HEK293 (cell line): ENCODE data around the gene ZSCAN20.

Source experiments
- CTCF ChIA-PET: fragments of 350-600 bp; formaldehyde crosslinking; extraction: SDS; loops from one replicate; lab custom pipeline; 2021; ENCODE audit warnings: antibody characterized with exemption; lab: Yijun Ruan, JAX
- POLR2A ChIA-PET: fragments of 300-600 bp; formaldehyde crosslinking; extraction: SDS; loops from one replicate; lab custom pipeline; 2020; ENCODE audit warnings: antibody characterized with exemption, inconsistent platforms; lab: Yijun Ruan, JAX
- H3K27ac ChIP-seq: fragments of 200-500 bp; sonication (Bioruptor generic); 2 replicates; pipeline ENCODE4 v1.5.1; 2014; ENCODE audit warnings: low read depth, low read length, control low read depth, inconsistent platforms; ENCODE audit errors: extremely low read depth
- H3K36me3 ChIP-seq, 2 experiments: fragments of 200-500 bp in 1 of 2; sonication (Bioruptor generic) in 1 of 2; 1 replicate in 1 of 2; 2 replicates in 1 of 2; pipeline ENCODE4 v1.5.1; 2014 to 2017; ENCODE audit warnings: inconsistent platforms in 2 of 2, low read length in 2 of 2; ENCODE audit not compliant: control insufficient read depth in 2 of 2, insufficient read depth in 1 of 2
- H3K4me1 ChIP-seq: fragments of 200-500 bp; sonication (Bioruptor generic); 2 replicates; pipeline ENCODE4 v1.5.1; 2014; ENCODE audit warnings: mild to moderate bottlenecking, low read length, inconsistent platforms; ENCODE audit not compliant: control insufficient read depth, insufficient read depth
- H3K4me3 ChIP-seq: 2 replicates; pipeline ENCODE4 v1.5.1; 2011; ENCODE audit warnings: low read depth, mild to moderate bottlenecking, control low read depth, low read length, moderate library complexity
- H3K9me3 ChIP-seq: fragments of 200-500 bp; sonication (Bioruptor generic); 2 replicates; pipeline ENCODE4 v1.5.1; 2014; ENCODE audit warnings: low read depth, low read length, inconsistent platforms; ENCODE audit not compliant: control insufficient read depth, insufficient read depth
- CTCF ChIP-seq: fragments of 450-650 bp; formaldehyde crosslinking; IDR thresholded peaks from 2 replicates; pipeline ENCODE4 v1.5.1; 2016; ENCODE audit warnings: missing biosample characterization, missing genetic modification characterization
- GLIS1 ChIP-seq: fragments of 450-650 bp; formaldehyde crosslinking; IDR thresholded peaks from 2 replicates; pipeline ENCODE4 v1.5.1; 2016; ENCODE audit warnings: missing biosample characterization, missing genetic modification characterization
- HOXA7 ChIP-seq: sonication (generic); formaldehyde crosslinking; IDR thresholded peaks from 2 replicates; pipeline ENCODE4 v1.8.1; 2022; ENCODE audit warnings: missing genetic modification reagents, borderline replicate concordance
- PATZ1 ChIP-seq: fragments of 450-650 bp; formaldehyde crosslinking; IDR thresholded peaks from 2 replicates; pipeline ENCODE4 v1.5.1; 2016; ENCODE audit warnings: missing biosample characterization, missing genetic modification characterization
- PRDM1 ChIP-seq: fragments of 450-650 bp; formaldehyde crosslinking; IDR thresholded peaks from 2 replicates; pipeline ENCODE4; 2016; ENCODE audit warnings: missing biosample characterization, missing genetic modification characterization
- WT1 ChIP-seq: fragments of 450-650 bp; formaldehyde crosslinking; IDR thresholded peaks from 2 replicates; pipeline ENCODE4 v1.5.1; 2016; ENCODE audit warnings: missing biosample characterization, missing genetic modification characterization
- ZBTB17 ChIP-seq: fragments of 450-650 bp; formaldehyde crosslinking; IDR thresholded peaks from 2 replicates; pipeline ENCODE4 v1.5.1; 2016; ENCODE audit warnings: missing biosample characterization, missing genetic modification characterization
- ZBTB26 ChIP-seq: fragments of 450-650 bp; formaldehyde crosslinking; optimal IDR thresholded peaks from 2 replicates; pipeline ENCODE3; 2016; ENCODE audit warnings: missing biosample characterization, mild to moderate bottlenecking, missing genetic modification characterization
- ZBTB8A ChIP-seq: fragments of 450-650 bp; formaldehyde crosslinking; IDR thresholded peaks from 2 replicates; pipeline ENCODE4 v1.5.1; 2016; ENCODE audit warnings: missing biosample characterization, missing genetic modification characterization
- ZFP3 ChIP-seq: fragments of 450-650 bp; formaldehyde crosslinking; IDR thresholded peaks from 2 replicates; pipeline ENCODE4 v1.5.1; 2016; ENCODE audit warnings: low read depth, missing biosample characterization, missing genetic modification characterization
- ZFP41 ChIP-seq: fragments of 450-650 bp; formaldehyde crosslinking; IDR thresholded peaks from 2 replicates; pipeline ENCODE4 v1.5.1; 2016; ENCODE audit warnings: missing biosample characterization, missing genetic modification characterization, borderline replicate concordance
- ZIC2 ChIP-seq: fragments of 450-650 bp; formaldehyde crosslinking; IDR thresholded peaks from 2 replicates; pipeline ENCODE4 v1.5.1; 2016; ENCODE audit warnings: missing biosample characterization, missing genetic modification characterization
- ZNF157 ChIP-seq: fragments of 450-650 bp; formaldehyde crosslinking; IDR thresholded peaks from 2 replicates; pipeline ENCODE4 v1.5.1; 2016; ENCODE audit warnings: missing biosample characterization, missing genetic modification characterization
- ZNF214 ChIP-seq: fragments of 450-650 bp; formaldehyde crosslinking; IDR thresholded peaks from 2 replicates; pipeline ENCODE4 v1.5.1; 2017; ENCODE audit warnings: missing biosample characterization, mild to moderate bottlenecking, missing genetic modification characterization, borderline replicate concordance
- ZNF341 ChIP-seq: fragments of 450-650 bp; formaldehyde crosslinking; IDR thresholded peaks from 2 replicates; pipeline ENCODE4; 2016; ENCODE audit warnings: low read depth, missing biosample characterization, missing genetic modification characterization
- ZNF366 ChIP-seq: fragments of 450-650 bp; formaldehyde crosslinking; conservative IDR thresholded peaks from 2 replicates; pipeline ENCODE4 v1.5.1; 2016; ENCODE audit warnings: missing biosample characterization, missing genetic modification characterization
- ZNF473 ChIP-seq: fragments of 450-650 bp; formaldehyde crosslinking; IDR thresholded peaks from 2 replicates; pipeline ENCODE4 v1.5.1; 2017; ENCODE audit warnings: missing biosample characterization, missing genetic modification characterization
- ZNF513 ChIP-seq: fragments of 450-650 bp; IDR thresholded peaks from 2 replicates; pipeline ENCODE4 v1.5.1; 2018; ENCODE audit warnings: missing biosample characterization, missing genetic modification characterization
- ZNF529 ChIP-seq: fragments of 450-650 bp; formaldehyde crosslinking; IDR thresholded peaks from 2 replicates; pipeline ENCODE4 v1.5.1; 2017; ENCODE audit warnings: missing genetic modification characterization, missing biosample characterization; ENCODE audit not compliant: insufficient replicate concordance
- ZNF600 ChIP-seq: fragments of 450-650 bp; formaldehyde crosslinking; IDR thresholded peaks from 2 replicates; pipeline ENCODE4 v1.5.1; 2016; ENCODE audit warnings: missing biosample characterization, missing genetic modification characterization
- ZNF624 ChIP-seq: fragments of 450-650 bp; formaldehyde crosslinking; IDR thresholded peaks from 2 replicates; pipeline ENCODE4 v1.5.1; 2017; ENCODE audit warnings: missing biosample characterization, missing genetic modification characterization
- ZNF707 ChIP-seq: fragments of 450-650 bp; formaldehyde crosslinking; IDR thresholded peaks from 2 replicates; pipeline ENCODE4 v1.5.1; 2016; ENCODE audit warnings: missing biosample characterization, missing genetic modification characterization
- ZNF837 ChIP-seq: fragments of 450-650 bp; formaldehyde crosslinking; IDR thresholded peaks from 2 replicates; pipeline ENCODE4 v1.5.1; 2016; ENCODE audit warnings: missing biosample characterization, missing genetic modification characterization

The ZSCAN20 gene

GRCh38 chr1:33428661-33429060, 43.8 kb upstream of the ZSCAN20 start:
- peak; percentile 18; the same call in 1 of the 2 replicates for TF ChIP-seq ZNF341 (tag by site-specific recombination)
- peak; percentile 47; the same call in 1 of the 2 replicates for TF ChIP-seq ZNF600 (tag by site-specific recombination)
- TF ChIP-seq ZNF707 (tag by site-specific recombination): no peak
- 0 out of 2 replicates have a peak, but pooled peaks have one; percentile 20 for TF ChIP-seq ZNF366
- 0 out of 2 replicates have a peak, but pooled peaks have one; percentile 33 for TF ChIP-seq ZBTB17 (tag by site-specific recombination)
- H3K27ac ChIP-seq: no peak overlapping the region
- peaks cover 8% of the 10 kb centered on the region; the same call in 1 of the 2 replicates for H3K4me1 ChIP-seq
- CTCF ChIA-PET: interaction anchor here (0.6 to 1.0 kb wide), 2 partner anchors 9 to 27 kb away, joined by 3 to 5 read pairs; no protein-coding TSS in a partner anchor
- H3K4me3 ChIP-seq: no peak overlapping the region
- H3K36me3 ChIP-seq: peaks cover 0 to 9% of the 10 kb centered on the region in 2 experiments; a peak in 1 of 3 replicates
- POLR2A ChIA-PET: no interaction called here
- no peaks in the 10 kb centered on the region for H3K9me3 ChIP-seq

- no peaks in the 10 kb centered on the region for H3K9me3 ChIP-seq
- no peak overlapping the region for H3K4me3 ChIP-seq
- no peak overlapping the region for H3K27ac ChIP-seq
- H3K36me3 ChIP-seq: peaks cover 0 to 9% of the 10 kb centered on the region in 2 experiments; a peak in 1 of 3 replicates
- peaks cover 6% of the 10 kb centered on the region; the same call in 1 of the 2 replicates for H3K4me1 ChIP-seq
- no peak for TF ChIP-seq ZNF624 (tag by site-specific recombination)
- peak; percentile 79 for TF ChIP-seq ZFP3 (tag by site-specific recombination)
- TF ChIP-seq PRDM1: 0 out of 2 replicates have a peak, but pooled peaks have one; percentile 39
- no peak for TF ChIP-seq PATZ1
- peak; percentile 10; the same call in 1 of the 2 replicates for TF ChIP-seq GLIS1 (tag by site-specific recombination)
- POLR2A ChIA-PET: interaction anchor here (0.6 kb wide), 1 partner anchor 350 kb away, joined by 4 read pairs; no protein-coding TSS in a partner anchor
- CTCF ChIA-PET: interaction anchor here (0.7 kb wide), 1 partner anchor 436 kb away, joined by 3 read pairs; no protein-coding TSS in a partner anchor
These were observed 43.1 kb upstream of the ZSCAN20 start for GRCh38 chr1:33429332-33429731.

- peak overlapping the region; percentile 69; the same call in 1 of the 2 replicates for H3K27ac ChIP-seq
- no peak for TF ChIP-seq ZNF837 (tag by site-specific recombination)
- TF ChIP-seq ZFP41 (tag by site-specific recombination): no peak
- TF ChIP-seq ZNF513 (tag by site-specific recombination): no peak
- peak; percentile 45; the same call in 1 of the 2 replicates for TF ChIP-seq CTCF
- no peak for TF ChIP-seq ZNF157 (tag by site-specific recombination)
- no peak for TF ChIP-seq ZNF214
- no peak for TF ChIP-seq ZNF473
- no peak for TF ChIP-seq PRDM1
- peak; percentile 79 for TF ChIP-seq ZBTB26
- TF ChIP-seq ZNF366: 0 out of 2 replicates have a peak, but pooled peaks have one; percentile 12
- no peak for TF ChIP-seq HOXA7 (CRISPR knock-in tag)
- TF ChIP-seq ZNF529 (tag by site-specific recombination): no peak
- no peak for TF ChIP-seq WT1 (tag by site-specific recombination)
- TF ChIP-seq ZBTB8A (tag by site-specific recombination): peak; percentile 36
- TF ChIP-seq ZIC2 (tag by site-specific recombination): peak; percentile 57
These were observed 42.4 kb upstream of the ZSCAN20 start for GRCh38 chr1:33429856-33430691.

More at GRCh38 chr1:33429856-33430691, 42.4 kb upstream of the ZSCAN20 start:
- H3K9me3 ChIP-seq: no peaks in the 10 kb centered on the region
- peaks cover 11% of the 10 kb centered on the region for H3K4me1 ChIP-seq
- ChIA-PET POLR2A (interaction anchor here (0.6 kb wide), 1 partner anchor 349 kb away, joined by 4 read pairs; no protein-coding TSS in a partner anchor), CTCF (interaction anchor here (0.5 to 0.7 kb wide), 2 partner anchors 25 to 437 kb away, joined by 3 read pairs; no protein-coding TSS in a partner anchor)
- H3K36me3 ChIP-seq: peaks cover 0 to 9% of the 10 kb centered on the region in 2 experiments; a peak in 1 of 3 replicates
- H3K4me3 ChIP-seq: peak overlapping the region; percentile 68
